Erythroblast (primary cell): Measurements from ENCODE around the gene C1orf198.

ENCODE experiments used
- GATA1 ChIP-seq: IDR thresholded peaks from 2 replicates; pipeline ENCODE4 v1.6.1; 2011; ENCODE audit warnings: low read depth, mild to moderate bottlenecking, control low read depth, low read length, moderate library complexity
- POLR2A ChIP-seq: IDR thresholded peaks from 2 replicates; pipeline ENCODE4 v1.6.1; 2011; ENCODE audit warnings: mild to moderate bottlenecking, low read length

DNA sequence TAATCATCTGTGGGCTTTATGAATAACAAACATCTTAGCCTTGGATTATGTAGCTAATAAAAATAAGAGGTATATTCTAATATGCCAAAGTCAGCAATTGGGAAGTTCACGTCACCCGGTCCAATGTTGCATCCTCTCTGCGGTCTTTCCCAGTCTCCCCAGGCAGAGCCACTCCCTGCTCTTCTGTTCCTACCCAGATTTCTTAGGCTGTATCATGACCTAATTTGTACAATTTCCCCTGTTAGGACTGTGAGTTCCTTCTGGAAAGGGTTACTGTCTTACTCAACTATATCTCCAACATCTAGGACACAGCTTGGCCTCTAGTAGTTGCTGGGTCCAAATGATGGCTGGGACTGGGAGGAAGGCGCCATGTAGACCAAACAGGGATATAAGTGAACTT lies 29.8 kb upstream of the C1orf198 start:
- no peak for TF ChIP-seq POLR2A
- no peak for TF ChIP-seq GATA1
